ENCODE measurements around the gene ERC2. TPM values are rescaled to one million over a fixed set of nuclear protein-coding genes. Genes with fewer than 3 reads are reported as not detected.

The ERC2 gene
- total RNA-seq, 1 experiment from 2014 or later = 0.77 TPM

DNA sequence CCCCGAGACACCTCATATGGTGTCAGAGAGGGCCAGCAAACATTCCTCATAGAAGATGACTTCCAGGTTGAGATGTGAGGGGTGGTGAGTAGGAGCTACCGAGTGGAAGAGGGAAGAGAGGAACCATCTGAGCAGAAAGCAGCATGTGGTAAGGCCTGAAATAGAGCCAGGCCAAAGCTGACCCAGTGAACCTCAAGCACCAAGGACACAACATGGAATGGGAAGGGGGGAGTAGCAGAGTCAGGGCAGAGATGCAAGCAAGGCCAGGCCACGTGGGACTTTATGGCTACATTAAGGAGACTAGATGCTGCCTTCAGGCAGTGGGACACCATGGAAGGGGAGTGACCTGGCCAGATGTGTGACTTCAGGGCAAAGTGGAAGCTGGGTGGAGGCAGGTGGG lies 942.8 kb downstream of the ERC2 start:
- TF ChIP-seq EZH2 (IDR thresholded peaks at IDR 0.05; ENCODE audit: low read length, unreplicated experiment) = no peak
- TF ChIP-seq EZH2phosphoT487 (IDR thresholded peaks at IDR 0.05; ENCODE audit: borderline replicate concordance, low read length) = no peak
- TF ChIP-seq, protein P1, sequence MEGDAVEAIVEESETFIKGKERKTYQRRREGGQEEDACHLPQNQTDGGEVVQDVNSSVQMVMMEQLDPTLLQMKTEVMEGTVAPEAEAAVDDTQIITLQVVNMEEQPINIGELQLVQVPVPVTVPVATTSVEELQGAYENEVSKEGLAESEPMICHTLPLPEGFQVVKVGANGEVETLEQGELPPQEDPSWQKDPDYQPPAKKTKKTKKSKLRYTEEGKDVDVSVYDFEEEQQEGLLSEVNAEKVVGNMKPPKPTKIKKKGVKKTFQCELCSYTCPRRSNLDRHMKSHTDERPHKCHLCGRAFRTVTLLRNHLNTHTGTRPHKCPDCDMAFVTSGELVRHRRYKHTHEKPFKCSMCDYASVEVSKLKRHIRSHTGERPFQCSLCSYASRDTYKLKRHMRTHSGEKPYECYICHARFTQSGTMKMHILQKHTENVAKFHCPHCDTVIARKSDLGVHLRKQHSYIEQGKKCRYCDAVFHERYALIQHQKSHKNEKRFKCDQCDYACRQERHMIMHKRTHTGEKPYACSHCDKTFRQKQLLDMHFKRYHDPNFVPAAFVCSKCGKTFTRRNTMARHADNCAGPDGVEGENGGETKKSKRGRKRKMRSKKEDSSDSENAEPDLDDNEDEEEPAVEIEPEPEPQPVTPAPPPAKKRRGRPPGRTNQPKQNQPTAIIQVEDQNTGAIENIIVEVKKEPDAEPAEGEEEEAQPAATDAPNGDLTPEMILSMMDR (conservative IDR thresholded peaks at IDR 0.05; ENCODE audit: low read depth, low read length) = no peak
- Histone ChIP-seq H3K36me3 (ENCODE audit: low read depth, low read length) (no peaks in the 10 kb centered on the region), H3F3A (ENCODE audit: low read length, unreplicated experiment) (no peaks in the 10 kb centered on the region), H4K20me1 (ENCODE audit: low read length) (no peaks in the 10 kb centered on the region), H3K9me3 (ENCODE audit: low read length) (no peaks in the 10 kb centered on the region), H2AFZ (ENCODE audit: low read length) (no peak overlapping the region), H3K27ac (ENCODE audit: low read length) (peak overlapping the region; percentile 83), H3K27me3 (ENCODE audit: low read length) (no peaks in the 10 kb centered on the region), H3K4me2 (ENCODE audit: low read length) (peak overlapping the region; percentile 68), H3K9me2 (replicated peaks; ENCODE audit: low read length) (no peaks in the 10 kb centered on the region), H3K4me3 (ENCODE audit: low read length) (no peak overlapping the region), H3K9ac (ENCODE audit: low read length) (peak overlapping the region; percentile 24; the same call in 1 of the 2 replicates), H3K4me1 (ENCODE audit: insufficient read depth, low read length) (peaks cover 38% of the 10 kb centered on the region), H3K79me2 (ENCODE audit: low read length) (no peaks in the 10 kb centered on the region)
- ChIA-PET POLR2A (ENCODE audit: unreplicated experiment) (no interaction called here), CTCF (interaction anchor here (0.6 to 1.2 kb wide), 2 partner anchors 13 to 1627 kb away, joined by 3 read pairs; no protein-coding TSS in a partner anchor)
- DNase-seq (no peak), ATAC-seq (no peak)
- intact Hi-C loops (cut with micrococcal nuclease) = loop anchor here (2.0 to 10.0 kb wide), 3 partner anchors 71 to 369 kb away; no protein-coding TSS in a partner anchor
- BruUV-seq (replicated peaks) = no TSS peak

DNA sequence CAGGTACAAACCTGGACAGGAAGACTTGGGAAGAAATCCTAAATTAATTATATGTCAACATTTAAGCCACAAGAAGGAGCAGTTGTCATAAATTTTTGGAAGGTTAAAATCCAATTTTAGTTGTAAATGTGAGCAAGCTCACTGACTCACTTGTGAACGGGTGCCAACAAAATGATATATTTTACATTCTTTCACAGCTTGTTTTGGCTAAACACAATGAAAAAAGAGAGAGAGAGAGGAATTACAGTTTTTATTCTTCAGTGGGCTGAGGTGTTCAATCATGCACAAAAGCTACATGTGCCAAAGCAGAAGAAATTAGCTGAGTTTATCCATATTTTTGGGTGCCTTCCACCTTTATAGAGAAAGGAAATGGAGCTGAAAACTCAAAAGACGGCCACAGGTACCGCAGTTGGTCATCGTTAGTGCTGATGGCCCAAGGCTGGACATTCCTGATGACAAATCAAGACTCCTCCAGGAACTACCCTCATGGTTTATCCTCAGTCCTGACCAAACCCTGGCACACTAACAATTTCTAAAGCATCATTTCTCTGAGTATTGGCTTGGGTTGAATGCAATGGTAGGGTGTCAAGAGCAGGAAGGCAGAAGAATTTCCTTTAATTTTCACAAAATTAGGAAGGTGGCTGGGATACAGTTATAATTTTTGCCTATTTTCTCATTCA lies 943.6 kb downstream of the ERC2 start:
- intact Hi-C loops (cut with micrococcal nuclease) = loop anchor here (1.0 to 10.0 kb wide), 6 partner anchors 33 to 370 kb away; no protein-coding TSS in a partner anchor
- H3K27ac ChIP-seq (ENCODE audit: low read length) = peak overlapping the region; percentile 83
- H3K4me1 ChIP-seq (ENCODE audit: insufficient read depth, low read length) = peaks cover 39% of the 10 kb centered on the region
- H3K79me2 ChIP-seq (ENCODE audit: low read length) = no peaks in the 10 kb centered on the region
- BruUV-seq (replicated peaks) = no TSS peak
- ATAC-seq = peak; percentile 94
- POLR2A ChIA-PET (ENCODE audit: unreplicated experiment) = interaction anchor here (0.6 to 0.8 kb wide), 3 partner anchors 12 to 139 kb away, joined by 4 to 13 read pairs (median 7); no protein-coding TSS in a partner anchor
- H3K36me3 ChIP-seq (ENCODE audit: low read depth, low read length) = no peaks in the 10 kb centered on the region
- no peaks in the 10 kb centered on the region for H4K20me1 ChIP-seq (ENCODE audit: low read length)
- no peaks in the 10 kb centered on the region for H3K9me2 ChIP-seq (replicated peaks; ENCODE audit: low read length)
- peak overlapping the region; percentile 64 for H2AFZ ChIP-seq (ENCODE audit: low read length)
- peak overlapping the region; percentile 24; the same call in 1 of the 2 replicates for H3K9ac ChIP-seq (ENCODE audit: low read length)
- CTCF ChIA-PET = interaction anchor here (0.6 to 1.7 kb wide), 6 partner anchors 13 to 303 kb away, joined by 3 to 9 read pairs (median 4); no protein-coding TSS in a partner anchor
- H3K9me3 ChIP-seq (ENCODE audit: low read length) = no peaks in the 10 kb centered on the region
- no peaks in the 10 kb centered on the region for H3F3A ChIP-seq (ENCODE audit: low read length, unreplicated experiment)
- no peaks in the 10 kb centered on the region for H3K27me3 ChIP-seq (ENCODE audit: low read length)
- peak overlapping the region; percentile 68 for H3K4me2 ChIP-seq (ENCODE audit: low read length)
- H3K4me3 ChIP-seq (ENCODE audit: low read length) = peak overlapping the region; percentile 34
- peak; percentile 95 for DNase-seq
- TF ChIP-seq EZH2 (IDR thresholded peaks at IDR 0.05; ENCODE audit: low read length, unreplicated experiment) = no peak
- TF ChIP-seq EZH2phosphoT487 (IDR thresholded peaks at IDR 0.05; ENCODE audit: borderline replicate concordance, low read length) = no peak
- TF ChIP-seq, protein P1 (conservative IDR thresholded peaks at IDR 0.05; ENCODE audit: low read depth, low read length) = peak; percentile 40; the same call in 1 of the 2 replicates

Measured in PC-3 (cell line).